Common myeloid progenitor, CD34-positive (primary cell): ENCODE measurements around the gene ARHGDIA.

Experiments
- CTCF ChIA-PET: fragments of 350-600 bp; sonication (Branson Sonifier 250); formaldehyde crosslinking; loops from one replicate; lab custom pipeline; 2021; ENCODE audit warnings: antibody characterized with exemption; lab: Charles Lee
- POLR2A ChIA-PET: fragments of 350-600 bp; sonication (Branson Sonifier 250); formaldehyde crosslinking; loops from one replicate; lab custom pipeline; 2021; ENCODE audit warnings: antibody characterized with exemption; lab: Charles Lee
- DNase-seq, 3 donors: peaks; one replicate each; pipeline versions ENCODE4 v3.0.0 to v3.0.0-alpha.2; 2013
- H3K27ac ChIP-seq, 2 experiments: 1 replicate in 1 of 2; 2 replicates in 1 of 2; pipeline ENCODE4 v1.7.0; 2013; ENCODE audit warnings: inconsistent platforms in 2 of 2, low read length in 2 of 2, mild to moderate bottlenecking in 2 of 2, low read depth in 1 of 2, moderate library complexity in 1 of 2; ENCODE audit not compliant: severe bottlenecking in 2 of 2, insufficient read depth in 1 of 2, poor library complexity in 1 of 2
- H3K27me3 ChIP-seq, 5 experiments: replicated peaks in 2 of 5; 1 replicate in 3 of 5; 2 replicates in 2 of 5; pipeline versions ENCODE4 v1.6.1 to v1.7.0; 2013; ENCODE audit warnings: low read length in 4 of 5, mild to moderate bottlenecking in 2 of 5, moderate library complexity in 2 of 5, inconsistent platforms in 1 of 5; ENCODE audit not compliant: insufficient read depth in 5 of 5, control insufficient read depth in 4 of 5
- H3K36me3 ChIP-seq, 4 experiments: 1 replicate in 2 of 4; 2 replicates in 2 of 4; pipeline versions ENCODE4 v1.6.1 to v1.7.0; 2013; ENCODE audit warnings: low read length in 3 of 4, control low read depth in 1 of 4, mild to moderate bottlenecking in 1 of 4; ENCODE audit not compliant: control insufficient read depth in 4 of 4, insufficient read depth in 4 of 4
- H3K4me1 ChIP-seq, 4 experiments: 1 replicate in 3 of 4; 2 replicates in 1 of 4; pipeline versions ENCODE4 v1.6.1 to v1.7.1; 2013; ENCODE audit warnings: low read length in 3 of 4, mild to moderate bottlenecking in 3 of 4, control low read depth in 1 of 4, inconsistent platforms in 1 of 4, moderate library complexity in 1 of 4; ENCODE audit not compliant: control insufficient read depth in 4 of 4, insufficient read depth in 4 of 4; ENCODE audit errors: control extremely low read depth in 1 of 4
- H3K4me3 ChIP-seq, 7 experiments: 1 replicate in 4 of 7; 2 replicates in 3 of 7; pipeline versions ENCODE4 v1.5.1 to v1.7.0; 2013; ENCODE audit warnings: mild to moderate bottlenecking in 7 of 7, low read length in 6 of 7, moderate library complexity in 6 of 7, inconsistent platforms in 2 of 7, low read depth in 2 of 7, control low read depth in 1 of 7; ENCODE audit not compliant: insufficient read depth in 4 of 7, control insufficient read depth in 1 of 7; ENCODE audit errors: extremely low read depth in 1 of 7
- H3K9me3 ChIP-seq, 5 experiments: 1 replicate in 4 of 5; 2 replicates in 1 of 5; pipeline versions ENCODE4 v1.6.1 to v1.7.1; 2013; ENCODE audit warnings: low read length in 4 of 5, mild to moderate bottlenecking in 2 of 5, inconsistent platforms in 1 of 5, low read depth in 1 of 5, moderate library complexity in 1 of 5; ENCODE audit not compliant: control insufficient read depth in 4 of 5, insufficient read depth in 2 of 5; ENCODE audit errors: control extremely low read depth in 1 of 5
- WGBS: methylation state at CpG from one replicate; pipeline ENCODE4 v1.1.5; 2013; ENCODE audit not compliant: insufficient coverage; 5-methylcytosine and 5-hydroxymethylcytosine counted together

ARHGDIA gene

GRCh38 chr17:81858967-81859905 is 11.9 kb downstream of the ARHGDIA start:
- Histone ChIP-seq H3K27me3 (no peaks in the 10 kb centered on the region), H3K27ac (peak overlapping the region; percentile 86 to 95), H3K9me3 (no peaks in the 10 kb centered on the region), H3K4me1 (peaks cover 5 to 30% (median 27%) of the 10 kb centered on the region in 4 experiments), H3K4me3 (peak overlapping the region; percentile 75 to 92 (median 80)), H3K36me3 (peaks cover 12 to 44% (median 33%) of the 10 kb centered on the region in 4 experiments)
- DNase-seq: no peak
- ChIA-PET CTCF (interaction anchor here (0.8 kb wide), 1 partner anchor 10 kb away, joined by 3 read pairs; no protein-coding TSS in a partner anchor), POLR2A (interaction anchor here (0.7 to 1.8 kb wide), 2 partner anchors 11 to 145 kb away, joined by 3 to 4 read pairs; no protein-coding TSS in a partner anchor)
- WGBS: 75% methylated on average over 22 of the region's 23 CpGs

GRCh38 chr17:81858170-81858966 is 12.8 kb downstream of the ARHGDIA start:
- Histone ChIP-seq H3K4me1 (peaks cover 5 to 30% (median 27%) of the 10 kb centered on the region in 4 experiments), H3K4me3 (peak overlapping the region in 2 of 7 experiments; percentile 79 to 90), H3K36me3 (peaks cover 10 to 48% (median 37%) of the 10 kb centered on the region in 4 experiments), H3K27me3 (no peaks in the 10 kb centered on the region), H3K27ac (peak overlapping the region in 1 of 2 experiments; percentile 95), H3K9me3 (no peaks in the 10 kb centered on the region)
- WGBS: 96% methylated on average over 26 of the region's 30 CpGs
- CTCF ChIA-PET: no interaction called here
- no peak for DNase-seq
- POLR2A ChIA-PET: interaction anchor here (1.1 to 1.8 kb wide), 2 partner anchors 9 to 10 kb away, joined by 4 read pairs; no protein-coding TSS in a partner anchor

- H3K27ac ChIP-seq: no peak overlapping the region
- H3K4me3 ChIP-seq: no peak overlapping the region
- H3K27me3 ChIP-seq: no peaks in the 10 kb centered on the region
- H3K9me3 ChIP-seq: no peaks in the 10 kb centered on the region
- POLR2A ChIA-PET: interaction anchor here (0.6 to 1.7 kb wide), 9 partner anchors 9 to 120 kb away, joined by 3 to 5 read pairs (median 3); partner anchors contain the start of gene MCRIP1
- CTCF ChIA-PET: interaction anchor here (0.6 to 1.9 kb wide), 8 partner anchors 11 to 294 kb away, joined by 3 to 9 read pairs (median 3); partner anchors contain the start of genes ARL16 and HGS
- peaks cover 5 to 19% (median 16%) of the 10 kb centered on the region in 4 experiments for H3K4me1 ChIP-seq
- 96% methylated on average over 24 of the region's 29 CpGs for WGBS
- DNase-seq: no peak
- H3K36me3 ChIP-seq: peaks cover 10 to 67% (median 52%) of the 10 kb centered on the region in 4 experiments
Observed at GRCh38 chr17:81854974-81855774, 16.0 kb downstream of the ARHGDIA start.

- H3K36me3 ChIP-seq: peaks cover 9 to 60% (median 42%) of the 10 kb centered on the region in 4 experiments
- WGBS: 97% methylated on average over 11 of the region's 12 CpGs
- ChIA-PET POLR2A (interaction anchor here (0.6 to 1.2 kb wide), 3 partner anchors 9 to 330 kb away, joined by 3 to 4 read pairs (median 3); no protein-coding TSS in a partner anchor), CTCF (interaction anchor here (1.3 kb wide), 1 partner anchor 117 kb away, joined by 4 read pairs; no protein-coding TSS in a partner anchor)
- H3K4me3 ChIP-seq: no peak overlapping the region
- no peak overlapping the region for H3K27ac ChIP-seq
- H3K4me1 ChIP-seq: no peaks in the 10 kb centered on the region
- no peaks in the 10 kb centered on the region for H3K27me3 ChIP-seq
- DNase-seq: no peak
- H3K9me3 ChIP-seq: no peaks in the 10 kb centered on the region
Observed at GRCh38 chr17:81852237-81852636, 18.9 kb downstream of the ARHGDIA start.

GRCh38 chr17:81851423-81851822 is 19.7 kb downstream of the ARHGDIA start:
- 99% methylated on average over 12 of the region's 16 CpGs for WGBS
- ChIA-PET CTCF (no interaction called here), POLR2A (interaction anchor here (0.7 to 1.2 kb wide), 2 partner anchors 9 to 10 kb away, joined by 3 read pairs; no protein-coding TSS in a partner anchor)
- H3K9me3 ChIP-seq: no peaks in the 10 kb centered on the region
- H3K4me1 ChIP-seq: no peaks in the 10 kb centered on the region
- peaks cover 17 to 68% (median 48%) of the 10 kb centered on the region in 4 experiments for H3K36me3 ChIP-seq
- no peaks in the 10 kb centered on the region for H3K27me3 ChIP-seq
- H3K4me3 ChIP-seq: no peak overlapping the region
- no peak overlapping the region for H3K27ac ChIP-seq
- no peak for DNase-seq

- Histone ChIP-seq H3K27ac (no peak overlapping the region), H3K9me3 (no peaks in the 10 kb centered on the region), H3K4me1 (no peaks in the 10 kb centered on the region), H3K36me3 (peaks cover 19 to 72% (median 54%) of the 10 kb centered on the region in 4 experiments), H3K27me3 (no peaks in the 10 kb centered on the region), H3K4me3 (no peak overlapping the region)
- POLR2A ChIA-PET: interaction anchor here (0.6 kb wide), 1 partner anchor 113 kb away, joined by 4 read pairs; no protein-coding TSS in a partner anchor
- 96% methylated on average over 6 of the region's 12 CpGs for WGBS
- no peak for DNase-seq
- CTCF ChIA-PET: no interaction called here
Observed at GRCh38 chr17:81849457-81849856, 21.7 kb downstream of the ARHGDIA start.
